Stimulated activated naive CD8-positive, alpha-beta T cell treated with anti-CD3 and anti-CD28 coated beads, Interleukin-15, Interleukin-2, amounts not matched to agents 100 U/mL and 50 U/mL, for 24 hours (primary cell): ENCODE measurements around the gene KIF27.
A peak's percentile ranks its signal among the peaks of the same experiment; 100 is the strongest.
"Not testable (repeated sequence)": the region's sequence is repeated elsewhere in the genome, so short reads cannot be mapped to it uniquely, and the experiment has no call there.

Experiments
- ATAC-seq: fragments of 150-1000 bp; cut with Tn5 transposase; one replicate; pipeline ENCODE4 v1.10.0; 2021
- DNase-seq: peaks from one replicate; pipeline ENCODE4 v3.0.0; 2021

The KIF27 gene

GRCh38 chr9:83920927-83921707, at the start of gene KIF27:
TSS of gene KIF27 (minus strand) at chr9:83921432. CDS start at chr9:83915591, 5,841 bp downstream.
- ATAC-seq, result peak; percentile 95

GRCh38 chr9:83969602-83970001, 48.4 kb upstream of the KIF27 start:
- DNase-seq (no peak), ATAC-seq (no peak)

More at GRCh38 chr9:83920927-83921707, at the start of gene KIF27:
- DNase-seq, result peak; percentile 99

GRCh38 chr9:83967073-83967472, 45.8 kb upstream of the KIF27 start:
- no peak for ATAC-seq
- DNase-seq, result no peak

- no peak for ATAC-seq
- DNase-seq, result no peak
Observed at GRCh38 chr9:83966209-83966582, 45.0 kb upstream of the KIF27 start.

GRCh38 chr9:83965350-83966208, 44.3 kb upstream of the KIF27 start:
- ATAC-seq (peak; percentile 12), DNase-seq (no peak)

GRCh38 chr9:83964973-83965349, 43.7 kb upstream of the KIF27 start:
- peak; percentile 21 for ATAC-seq
- DNase-seq, result no peak

GRCh38 chr9:83962165-83962564, 40.9 kb upstream of the KIF27 start:
- no peak for DNase-seq
- ATAC-seq, result no peak

- ATAC-seq (no peak), DNase-seq (no peak)
Observed at GRCh38 chr9:83960991-83961390, 39.8 kb upstream of the KIF27 start.

- DNase-seq (no peak), ATAC-seq (no peak)
Observed at GRCh38 chr9:83959061-83959460, 37.8 kb upstream of the KIF27 start.

- ATAC-seq, result no peak
Observed at GRCh38 chr9:83957248-83957513, 35.9 kb upstream of the KIF27 start.

GRCh38 chr9:83956436-83957247, 35.4 kb upstream of the KIF27 start:
- DNase-seq (peak; percentile 77), ATAC-seq (peak; percentile 91)

More at GRCh38 chr9:83957248-83957513, 35.9 kb upstream of the KIF27 start:
- DNase-seq, result no peak

GRCh38 chr9:83956086-83956435, 34.8 kb upstream of the KIF27 start:
- peak; percentile 47 for ATAC-seq
- peak; percentile 47 for DNase-seq

- ATAC-seq, result not testable (repeated sequence)
Observed at GRCh38 chr9:83948096-83948495, 26.9 kb upstream of the KIF27 start.

GRCh38 chr9:83940590-83941303, 19.5 kb upstream of the KIF27 start:
- DNase-seq (no peak), ATAC-seq (no peak)

More at GRCh38 chr9:83948096-83948495, 26.9 kb upstream of the KIF27 start:
- not testable (repeated sequence) for DNase-seq

- no peak for DNase-seq
- peak; percentile 60 for ATAC-seq
Observed at GRCh38 chr9:83937861-83938455, 16.7 kb upstream of the KIF27 start.

- ATAC-seq, result no peak
- DNase-seq, result no peak
Observed at GRCh38 chr9:83936523-83936922, 15.3 kb upstream of the KIF27 start.

- no peak for DNase-seq
- no peak for ATAC-seq
Observed at GRCh38 chr9:83935276-83935935, 14.2 kb upstream of the KIF27 start.

- no peak for ATAC-seq
- DNase-seq, result no peak
Observed at GRCh38 chr9:83934569-83935275, 13.5 kb upstream of the KIF27 start.

- no peak for ATAC-seq
- no peak for DNase-seq
Observed at GRCh38 chr9:83933790-83934189, 12.6 kb upstream of the KIF27 start.

GRCh38 chr9:83932851-83933250, 11.6 kb upstream of the KIF27 start:
- DNase-seq (no peak), ATAC-seq (no peak)
